GM19099 (cell line): Measurements from ENCODE around the gene NTN1.

Experiments
- POLR2A ChIP-seq: IDR thresholded peaks from 3 replicates; pipeline ENCODE4 v1.6.1; 2011; ENCODE audit warnings: low read depth; ENCODE audit not compliant: insufficient read length; ENCODE audit errors: extremely low read depth

The NTN1 gene

DNA sequence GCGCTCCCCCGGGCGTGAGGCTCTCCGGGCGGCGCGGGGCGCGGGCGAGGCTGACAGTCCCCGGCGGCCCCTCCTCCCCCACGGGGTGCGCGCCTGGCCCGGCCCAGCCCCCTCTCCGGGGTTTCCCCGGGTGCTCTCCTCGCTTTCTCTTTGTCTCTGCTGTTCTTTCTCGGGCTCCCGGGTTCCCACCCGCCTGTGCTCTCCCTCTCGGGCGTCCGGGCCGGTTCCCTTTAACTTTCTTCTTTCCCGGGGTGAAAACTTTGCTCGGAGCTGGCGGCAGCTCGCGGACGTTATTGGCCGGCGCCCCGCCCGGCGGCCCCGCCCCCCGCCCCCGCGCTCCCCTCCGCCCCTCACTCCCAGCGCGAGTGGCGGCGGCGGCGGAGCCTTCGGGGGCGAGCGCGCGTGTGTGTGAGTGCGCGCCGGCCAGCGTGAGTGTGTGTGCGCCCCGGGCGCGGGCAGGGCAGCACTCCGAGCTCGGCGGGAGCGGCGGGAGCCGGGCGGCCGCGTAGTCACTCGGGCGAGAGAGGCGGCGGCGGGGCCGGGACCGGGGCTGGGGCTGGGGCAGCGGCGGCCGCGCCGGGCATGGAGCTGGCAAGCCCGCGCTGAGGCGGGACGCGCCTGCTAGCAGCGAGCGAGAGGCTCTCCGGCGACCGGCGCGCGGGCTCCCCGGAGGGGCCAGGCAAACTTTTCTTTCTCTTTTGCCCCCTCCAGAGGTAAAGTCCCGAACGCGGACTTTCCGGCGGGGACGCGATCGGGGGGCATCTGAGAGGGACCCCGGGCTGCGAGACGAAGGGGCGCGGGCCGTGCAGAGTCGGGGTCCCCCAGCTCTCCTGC lies at the start of gene NTN1:
Gene NTN1 (plus strand): TSS at position 353 of the 834 bp plus-strand sequence. CDS start 864 bp downstream, outside the sequence.
- TF ChIP-seq POLR2A: no peak

GRCh38 chr17:8975091-8975725 lies 46.1 kb upstream of the NTN1 start:
- TF ChIP-seq POLR2A: no peak

- no peak for TF ChIP-seq POLR2A
These were observed 44.7 kb upstream of the NTN1 start for GRCh38 chr17:8976638-8977037.

GRCh38 chr17:8979715-8980114 lies 41.6 kb upstream of the NTN1 start:
- no peak for TF ChIP-seq POLR2A

GRCh38 chr17:8981443-8981842 lies 39.9 kb upstream of the NTN1 start:
- TF ChIP-seq POLR2A: no peak

DNA sequence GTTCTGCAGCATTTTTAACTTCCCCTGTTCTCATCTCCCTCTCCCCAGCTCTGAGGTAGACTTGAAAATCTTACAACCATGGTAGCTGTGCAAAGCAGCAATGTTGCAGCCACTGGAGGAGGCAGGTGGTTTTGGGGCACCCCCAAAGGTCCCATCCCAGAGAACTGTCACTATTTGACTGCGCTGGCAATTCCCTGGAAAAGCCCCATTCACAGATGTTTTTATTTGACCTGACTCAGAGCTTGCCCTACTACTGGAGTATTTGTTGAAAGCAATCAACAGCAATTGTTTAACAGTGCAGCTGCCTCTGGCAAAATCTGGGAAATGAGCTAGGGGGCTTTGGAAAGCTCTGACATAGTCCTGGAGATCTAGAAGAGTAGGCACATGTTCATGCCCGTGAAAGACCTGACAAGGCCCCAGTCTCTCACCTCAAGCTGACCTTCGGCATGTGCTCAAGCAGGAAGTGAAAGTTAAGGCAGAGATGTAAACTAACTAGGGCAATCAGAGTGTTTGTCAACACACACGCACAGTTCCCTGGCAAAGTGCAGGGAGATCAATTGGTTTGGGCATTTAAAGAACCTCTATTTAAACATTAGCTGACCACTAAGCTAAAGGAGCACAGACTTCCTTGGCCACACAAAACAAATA lies 36.1 kb upstream of the NTN1 start:
- no peak for TF ChIP-seq POLR2A

GRCh38 chr17:8986295-8986694 lies 35.0 kb upstream of the NTN1 start:
- no peak for TF ChIP-seq POLR2A

GRCh38 chr17:8991514-8992285 lies 29.6 kb upstream of the NTN1 start:
- no peak for TF ChIP-seq POLR2A

DNA sequence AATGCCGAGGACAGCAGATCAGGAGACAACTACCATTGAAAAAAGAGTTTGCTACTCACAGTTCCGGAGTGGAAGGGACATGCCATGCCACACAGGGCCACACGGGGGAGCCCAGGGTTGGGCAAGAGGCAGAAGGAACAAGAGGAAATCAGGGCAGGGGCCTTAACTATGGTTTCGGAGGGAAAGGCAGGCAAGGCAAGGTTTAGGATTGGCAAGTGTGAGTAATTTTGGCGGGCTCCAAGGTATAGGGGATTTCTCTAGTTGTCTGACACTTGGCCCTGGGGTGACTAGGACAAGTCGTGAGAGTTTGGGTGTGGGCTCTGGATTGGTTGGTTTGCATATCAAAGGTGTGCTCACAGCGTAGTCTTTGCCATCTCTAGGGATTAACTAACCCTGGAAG lies 27.0 kb upstream of the NTN1 start:
- TF ChIP-seq POLR2A: no peak

GRCh38 chr17:8995711-8996110 lies 25.6 kb upstream of the NTN1 start:
- no peak for TF ChIP-seq POLR2A

DNA sequence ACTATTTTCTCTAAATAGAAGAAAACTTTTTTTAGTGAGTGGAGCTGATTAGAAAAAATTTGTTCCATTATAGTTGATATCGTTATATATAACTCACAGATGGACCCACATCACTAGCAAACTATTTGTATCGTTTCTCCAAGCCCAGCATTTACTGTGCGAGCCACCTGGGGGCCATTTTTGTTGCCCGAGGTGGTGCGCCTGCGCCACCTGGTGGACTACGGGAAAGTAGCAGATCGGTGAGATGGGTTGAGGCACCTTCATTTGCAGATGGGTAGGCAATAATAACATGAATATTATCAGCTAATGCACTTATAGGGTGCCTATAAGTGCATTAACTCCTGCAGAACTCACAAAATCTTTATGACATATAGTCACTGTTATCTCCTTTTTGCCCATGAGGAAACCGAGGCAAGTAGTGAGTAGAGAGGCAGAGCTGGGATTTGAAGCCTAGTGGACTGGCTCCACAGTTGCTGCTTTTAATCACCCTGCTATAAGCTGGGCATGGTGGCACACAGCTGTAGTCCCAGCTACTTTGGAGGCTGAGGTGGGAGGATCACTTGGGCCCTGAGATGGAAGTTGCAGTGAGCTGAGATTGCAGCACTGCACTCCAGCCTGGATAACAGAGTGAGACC lies 23.2 kb upstream of the NTN1 start:
- no peak for TF ChIP-seq POLR2A

DNA sequence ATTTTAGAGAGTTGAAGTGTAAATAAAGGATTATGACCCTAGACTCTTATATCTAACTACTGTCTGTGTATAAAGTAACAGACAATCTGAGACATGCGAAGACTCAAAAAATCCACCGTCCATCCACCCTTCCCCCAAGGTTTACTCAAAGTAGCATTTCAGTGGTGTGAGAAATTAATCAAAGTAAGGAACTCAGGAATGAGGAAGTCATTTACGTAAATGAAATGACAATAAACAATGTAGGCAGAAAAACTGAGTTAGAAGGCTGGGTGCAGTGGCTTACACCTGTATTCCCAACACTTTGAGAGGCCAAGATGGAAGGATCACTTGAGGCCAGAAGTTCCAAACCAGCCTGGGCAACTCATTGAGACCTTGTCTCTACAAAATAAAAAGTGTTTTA lies 19.8 kb upstream of the NTN1 start:
- TF ChIP-seq POLR2A: no peak

DNA sequence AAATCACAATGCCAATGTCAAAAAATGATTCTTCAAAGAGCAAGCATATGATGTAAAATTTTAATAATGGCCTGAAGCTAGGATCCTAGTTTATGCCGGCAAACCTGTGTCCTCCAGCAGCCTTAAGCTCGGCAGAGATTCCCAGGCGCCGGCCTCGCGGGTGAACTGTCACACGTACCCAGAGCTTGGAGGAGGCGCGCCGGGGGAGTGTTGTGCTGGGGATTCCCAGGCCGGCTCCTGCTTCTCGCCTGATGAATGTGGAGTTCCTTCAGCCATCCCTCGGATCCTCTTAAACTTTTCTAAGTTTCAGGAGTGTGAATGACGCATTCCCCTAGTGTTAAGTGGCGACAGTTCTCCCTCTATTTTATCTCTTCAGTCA lies 19.1 kb upstream of the NTN1 start:
- no peak for TF ChIP-seq POLR2A

- no peak for TF ChIP-seq POLR2A
These were observed 18.5 kb upstream of the NTN1 start for GRCh38 chr17:9002606-9003354.

- no peak for TF ChIP-seq POLR2A
These were observed 17.8 kb upstream of the NTN1 start for GRCh38 chr17:9003355-9004131.
